SK-N-SH (cell line): Measurements from ENCODE around the gene CLK2. TPM values are rescaled to one million over a fixed set of nuclear protein-coding genes. Genes with fewer than 3 reads are reported as not detected.
A peak's percentile ranks its signal among the peaks of the same experiment; 100 is the strongest.

Source experiments
- CTCF ChIA-PET: fragments of 300-600, 350-600 bp; formaldehyde crosslinking; extraction: SDS; loops from one replicate; lab custom pipeline; 2021; lab: Yijun Ruan, JAX
- POLR2A ChIA-PET: fragments of 350-600 bp; sonication (Branson Sonifier 250); formaldehyde crosslinking; extraction: SDS; loops from one replicate; lab custom pipeline; 2020; ENCODE audit warnings: antibody characterized with exemption, inconsistent platforms; lab: Yijun Ruan, JAX
- DNase-seq: peaks from one replicate; pipeline ENCODE4 v3.0.0; 2012
- H2AFZ ChIP-seq: fragments of 200-600 bp; sonication (generic); 2 replicates; pipeline ENCODE4 v1.8.1; 2016; ENCODE audit warnings: antibody characterized with exemption, mild to moderate bottlenecking, low read depth
- H3F3A ChIP-seq: fragments of 200-600 bp; sonication (generic); replicated peaks from 2 replicates; pipeline ENCODE3; 2016; ENCODE audit warnings: antibody characterized with exemption, mild to moderate bottlenecking; ENCODE audit not compliant: insufficient read depth
- H3K27ac ChIP-seq, 2 experiments: fragments of 200-500 bp in 1 of 2; fragments of 200-600 bp in 1 of 2; sonication (Bioruptor generic) in 1 of 2; sonication (generic), shearing (Covaris generic) in 1 of 2; 2 replicates each; pipeline versions ENCODE4 v1.5.1 to v1.6.1; 2014 to 2016; ENCODE audit warnings: low read depth in 2 of 2, inconsistent platforms in 1 of 2, low read length in 1 of 2, mild to moderate bottlenecking in 1 of 2, mixed read lengths in 1 of 2
- H3K27me3 ChIP-seq: fragments of 200-600 bp; sonication (generic), shearing (Covaris generic); 2 replicates; pipeline ENCODE4 v1.6.1; 2016; ENCODE audit warnings: mixed run types; ENCODE audit not compliant: insufficient read depth
- H3K36me3 ChIP-seq, 2 experiments: fragments of 200-500 bp in 1 of 2; fragments of 200-600 bp in 1 of 2; sonication (Bioruptor generic) in 1 of 2; sonication (generic) in 1 of 2; replicated peaks in 1 of 2; 2 replicates each; pipeline versions ENCODE3 to v1.5.1; 2014 to 2016; ENCODE audit warnings: low read length in 1 of 2, mild to moderate bottlenecking in 1 of 2; ENCODE audit not compliant: insufficient read depth in 2 of 2, control insufficient read depth in 1 of 2
- H3K4me1 ChIP-seq, 2 experiments: fragments of 200-500 bp in 1 of 2; fragments of 200-600 bp in 1 of 2; sonication (Bioruptor generic) in 1 of 2; sonication (generic), shearing (Covaris generic) in 1 of 2; 2 replicates each; pipeline versions ENCODE4 v1.5.1 to v1.6.1; 2014 to 2016; ENCODE audit warnings: low read depth in 1 of 2, low read length in 1 of 2, mixed run types in 1 of 2; ENCODE audit not compliant: insufficient read depth in 2 of 2, control insufficient read depth in 1 of 2
- H3K4me2 ChIP-seq: fragments of 200-600 bp; sonication (generic), shearing (Covaris generic); 2 replicates; pipeline ENCODE4 v1.6.1; 2017; ENCODE audit warnings: mixed run types
- H3K4me3 ChIP-seq, 2 experiments: fragments of 200-500 bp in 1 of 2; fragments of 200-600 bp in 1 of 2; sonication (Bioruptor generic) in 1 of 2; sonication (generic), shearing (Covaris generic) in 1 of 2; 2 replicates each; pipeline versions ENCODE4 v1.5.1 to v1.8.1; 2014 to 2016; ENCODE audit warnings: low read depth in 2 of 2, inconsistent platforms in 1 of 2, low read length in 1 of 2, mild to moderate bottlenecking in 1 of 2, mixed read lengths in 1 of 2, moderate library complexity in 1 of 2
- H3K79me2 ChIP-seq: fragments of 200-600 bp; sonication (generic); 2 replicates; pipeline ENCODE4 v1.8.1; 2017; ENCODE audit warnings: mild to moderate bottlenecking; ENCODE audit not compliant: insufficient read depth
- H3K9ac ChIP-seq: fragments of 200-600 bp; sonication (generic); 2 replicates; pipeline ENCODE4 v1.6.1; 2017; ENCODE audit warnings: mixed run types
- H3K9me2 ChIP-seq: fragments of 200-600 bp; sonication (generic); 2 replicates; pipeline ENCODE4 v1.6.1; 2017; ENCODE audit warnings: mixed run types
- H3K9me3 ChIP-seq: fragments of 200-600 bp; sonication (generic); 2 replicates; pipeline ENCODE4 v1.6.1; 2017; ENCODE audit warnings: mixed run types, mild to moderate bottlenecking, moderate library complexity
- H4K20me1 ChIP-seq: fragments of 200-600 bp; sonication (generic); 2 replicates; pipeline ENCODE4 v1.6.1; 2017; ENCODE audit warnings: mild to moderate bottlenecking, mixed run types; ENCODE audit not compliant: insufficient read depth
- CTCF ChIP-seq: fragments of 200-600 bp; sonication (generic); IDR thresholded peaks from 2 replicates; pipeline ENCODE4 v1.6.1; 2017; ENCODE audit warnings: antibody characterized with exemption, mild to moderate bottlenecking, moderate library complexity
- GABPA ChIP-seq: IDR thresholded peaks from 2 replicates; pipeline ENCODE4 v1.4.0; 2012; ENCODE audit warnings: low read depth, mild to moderate bottlenecking
- IRF3 ChIP-seq: fragments of 150-350 bp; IDR thresholded peaks from 2 replicates; pipeline ENCODE4 v1.6.1; 2016; ENCODE audit warnings: mild to moderate bottlenecking, low read depth, low read length
- MAX ChIP-seq: IDR thresholded peaks from 2 replicates; pipeline ENCODE4 v1.4.0; 2012; ENCODE audit warnings: low read depth
- NRF1 ChIP-seq: IDR thresholded peaks from 2 replicates; pipeline ENCODE4 v1.6.1; 2012; ENCODE audit warnings: low read depth, mild to moderate bottlenecking, low read length
- RAD21 ChIP-seq: IDR thresholded peaks from 2 replicates; pipeline ENCODE4 v1.6.1; 2012; ENCODE audit warnings: mild to moderate bottlenecking, low read length
- RCOR1 ChIP-seq: fragments of 150-350 bp; IDR thresholded peaks from 2 replicates; pipeline ENCODE4 v1.6.1; 2017; ENCODE audit warnings: antibody characterized with exemption, low read length
- REST ChIP-seq: IDR thresholded peaks from 2 replicates; pipeline ENCODE4 v1.6.1; 2012; ENCODE audit warnings: mild to moderate bottlenecking, low read depth, low read length, moderate library complexity
- SMC3 ChIP-seq: IDR thresholded peaks from 2 replicates; pipeline ENCODE4 v1.6.1; 2012; ENCODE audit warnings: low read depth, low read length, improper control_type of control experiment
- TAF1 ChIP-seq: IDR thresholded peaks from 2 replicates; pipeline ENCODE4 v1.6.1; 2012; ENCODE audit warnings: low read depth, mild to moderate bottlenecking, low read length, moderate library complexity, borderline replicate concordance
- USF1 ChIP-seq: IDR thresholded peaks from 2 replicates; pipeline ENCODE4 v1.4.0; 2012; ENCODE audit warnings: low read depth, borderline replicate concordance
- USF2 ChIP-seq: fragments of 150-350 bp; IDR thresholded peaks from 2 replicates; pipeline ENCODE4 v1.6.1; 2017; ENCODE audit warnings: antibody characterized with exemption, low read length, low read depth, borderline replicate concordance
- YY1 ChIP-seq: IDR thresholded peaks from 2 replicates; pipeline ENCODE4 v1.4.0; 2012; ENCODE audit warnings: low read depth, mild to moderate bottlenecking
- WGBS: methylation state at CpG from one replicate; pipeline ENCODE4 v1.1.6; 2017; ENCODE audit warnings: low lambda C conversion rate; 5-methylcytosine and 5-hydroxymethylcytosine counted together
- polyA plus RNA-seq, 3 experiments: library from polyadenylated mRNA; depleted of rRNA; stranded (reverse); fragments of >200 nt; gene quantifications; 2 replicates each; pipeline ENCODE4 v1.2.3, GENCODE V29; 2012

CLK2 gene
- polyA plus RNA-seq, 1 of the 3 experiments (the other 2 are of a cell fraction): 76.7 TPM

GRCh38 chr1:155307247-155307740 lies 34.0 kb upstream of the CLK2 start:
- Histone ChIP-seq H3K9me2 (no peaks in the 10 kb centered on the region), H2AFZ (no peak overlapping the region), H3K27ac (no peak overlapping the region), H3F3A (peaks cover 12% of the 10 kb centered on the region), H3K4me1 (peaks cover 0 to 10% of the 10 kb centered on the region in 2 experiments; a peak in 1 of 4 replicates), H3K36me3 (no peaks in the 10 kb centered on the region), H3K79me2 (peaks cover 30% of the 10 kb centered on the region), H3K4me2 (no peak overlapping the region), H3K9me3 (no peaks in the 10 kb centered on the region), H3K4me3 (no peak overlapping the region; a peak in 1 of 4 replicates)
- ChIA-PET POLR2A (interaction anchor here (1.4 to 1.9 kb wide), 2 partner anchors 15 to 56 kb away, joined by 4 to 5 read pairs; no protein-coding TSS in a partner anchor), CTCF (interaction anchor here (0.6 to 3.5 kb wide), 22 partner anchors 10 to 222 kb away, joined by 3 to 51 read pairs (median 3); partner anchors contain the start of genes CLK2, HCN3 and RUSC1)
- no peak for DNase-seq
- 71% methylated on average over 6 of the region's 6 CpGs for WGBS
- TF ChIP-seq USF1: no peak
- no peak for TF ChIP-seq YY1
- peak; percentile 57 for TF ChIP-seq CTCF
- TF ChIP-seq RAD21: peak; percentile 63
- peak; percentile 44 for TF ChIP-seq SMC3
- TF ChIP-seq, all 33 proteins: peak for 3
- H3K27me3 ChIP-seq: no peaks in the 10 kb centered on the region
- no peak overlapping the region for H3K9ac ChIP-seq
- H4K20me1 ChIP-seq: no peaks in the 10 kb centered on the region

GRCh38 chr1:155305881-155306391 lies 32.6 kb upstream of the CLK2 start:
- H3K4me2 ChIP-seq: no peak overlapping the region
- POLR2A ChIA-PET: no interaction called here
- 70% methylated on average over 5 of the region's 7 CpGs for WGBS

More at GRCh38 chr1:155305881-155306391, 32.6 kb upstream of the CLK2 start:
- DNase-seq: no peak
- Histone ChIP-seq H3K9ac (no peak overlapping the region), H3K27ac (no peak overlapping the region), H3K9me3 (no peaks in the 10 kb centered on the region)
- TF ChIP-seq GABPA (no peak), SMC3 (no peak), MAX (no peak), IRF3 (no peak), USF2 (no peak), RCOR1 (no peak), CTCF (no peak), RAD21 (no peak), NRF1 (no peak), REST (no peak), TAF1 (no peak)
- TF ChIP-seq, all 33 proteins: peak for 0
- no peak overlapping the region for H2AFZ ChIP-seq
- no peak overlapping the region for H3K4me3 ChIP-seq
- H3K9me2 ChIP-seq: no peaks in the 10 kb centered on the region
- H4K20me1 ChIP-seq: no peaks in the 10 kb centered on the region
- peaks cover 0 to 10% of the 10 kb centered on the region in 2 experiments; a peak in 1 of 4 replicates for H3K4me1 ChIP-seq
- H3K79me2 ChIP-seq: peaks cover 23% of the 10 kb centered on the region
- CTCF ChIA-PET: interaction anchor here (2.1 to 3.5 kb wide), 2 partner anchors 27 to 54 kb away, joined by 6 to 51 read pairs; no protein-coding TSS in a partner anchor
- H3F3A ChIP-seq: peaks cover 12% of the 10 kb centered on the region
- no peaks in the 10 kb centered on the region for H3K27me3 ChIP-seq
- H3K36me3 ChIP-seq: no peaks in the 10 kb centered on the region
